Stomach (tissue), 4 donors: ENCODE results near the gene ZNF385D.

Experiments used
- EP300 ChIP-seq: sonication (generic); formaldehyde crosslinking; IDR thresholded peaks from one replicate; pipeline ENCODE4 v1.6.1; 2017; ENCODE audit warnings: antibody characterized with exemption
- POLR2A ChIP-seq, 4 donors: fragments of 450-650 bp; IDR thresholded peaks; one replicate each; pipeline ENCODE4 v1.6.1; 2016; ENCODE audit warnings: antibody characterized with exemption in 4 of 4, control low read depth in 2 of 4, mild to moderate bottlenecking in 1 of 4, moderate library complexity in 1 of 4
- POLR2AphosphoS5 ChIP-seq, 3 donors: sonication (generic); formaldehyde crosslinking; IDR thresholded peaks; one replicate each; pipeline ENCODE4 v1.6.1; 2016; ENCODE audit warnings: antibody characterized with exemption in 3 of 3
- TF ChIP-seq, protein P1 (sequence below), 7 experiments: fragments of 450-650 bp in 4 of 7; fragments of 200-600 bp in 3 of 7; sonication (generic) in 3 of 7; IDR thresholded peaks; one replicate each; pipeline ENCODE4 v1.5.1; 2016 to 2019; ENCODE audit warnings: antibody characterized with exemption in 7 of 7, control low read depth in 2 of 7, mild to moderate bottlenecking in 1 of 7

DNA sequence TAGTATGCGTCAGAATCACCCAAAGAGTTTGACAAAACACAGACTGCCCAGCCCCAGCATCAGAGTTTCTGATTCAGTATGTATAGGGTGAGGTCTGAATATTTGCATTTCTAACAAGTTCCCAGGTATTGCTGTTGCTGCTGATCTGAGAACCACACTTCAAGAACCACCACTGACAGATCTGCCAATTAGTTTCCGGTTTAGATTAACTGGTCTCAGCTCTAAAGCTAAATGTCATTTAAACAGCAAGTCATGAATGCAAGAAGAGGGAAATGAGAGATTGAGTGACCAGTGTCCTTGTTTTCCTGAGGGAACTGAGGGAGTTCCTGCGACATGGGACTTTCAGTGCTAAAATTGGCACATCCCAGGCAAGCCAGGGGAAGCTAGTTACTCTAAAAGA is 305.0 kb downstream of the ZNF385D start:
- TF ChIP-seq, protein P1, sequence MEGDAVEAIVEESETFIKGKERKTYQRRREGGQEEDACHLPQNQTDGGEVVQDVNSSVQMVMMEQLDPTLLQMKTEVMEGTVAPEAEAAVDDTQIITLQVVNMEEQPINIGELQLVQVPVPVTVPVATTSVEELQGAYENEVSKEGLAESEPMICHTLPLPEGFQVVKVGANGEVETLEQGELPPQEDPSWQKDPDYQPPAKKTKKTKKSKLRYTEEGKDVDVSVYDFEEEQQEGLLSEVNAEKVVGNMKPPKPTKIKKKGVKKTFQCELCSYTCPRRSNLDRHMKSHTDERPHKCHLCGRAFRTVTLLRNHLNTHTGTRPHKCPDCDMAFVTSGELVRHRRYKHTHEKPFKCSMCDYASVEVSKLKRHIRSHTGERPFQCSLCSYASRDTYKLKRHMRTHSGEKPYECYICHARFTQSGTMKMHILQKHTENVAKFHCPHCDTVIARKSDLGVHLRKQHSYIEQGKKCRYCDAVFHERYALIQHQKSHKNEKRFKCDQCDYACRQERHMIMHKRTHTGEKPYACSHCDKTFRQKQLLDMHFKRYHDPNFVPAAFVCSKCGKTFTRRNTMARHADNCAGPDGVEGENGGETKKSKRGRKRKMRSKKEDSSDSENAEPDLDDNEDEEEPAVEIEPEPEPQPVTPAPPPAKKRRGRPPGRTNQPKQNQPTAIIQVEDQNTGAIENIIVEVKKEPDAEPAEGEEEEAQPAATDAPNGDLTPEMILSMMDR (IDR thresholded peaks at IDR 0.05), result no peak
- TF ChIP-seq POLR2AphosphoS5 (IDR thresholded peaks at IDR 0.05) (no peak), POLR2A (IDR thresholded peaks at IDR 0.05) (no peak), EP300 (no peak)
